ENCODE results near the gene GNA12.
"Not testable (repeated sequence)": the region's sequence is repeated elsewhere in the genome, so short reads cannot be mapped to it uniquely, and the experiment has no call there.

GNA12 gene

GRCh38 chr7:2863461-2864066 is 19.5 kb upstream of the GNA12 start:
- Histone ChIP-seq H3K9ac (ENCODE audit: low read length) (no peak overlapping the region), H3K36me3 (ENCODE audit: control insufficient read depth, low read depth, low read length) (no peaks in the 10 kb centered on the region), H3K9me3 (ENCODE audit: control insufficient read depth, low read depth, low read length) (no peaks in the 10 kb centered on the region), H3K4me3 (ENCODE audit: low read length) (no peak overlapping the region), H3K27ac (ENCODE audit: low read length) (no peak overlapping the region), H3K4me1 (ENCODE audit: control insufficient read depth, low read depth, low read length) (no peaks in the 10 kb centered on the region), H3K27me3 (ENCODE audit: control insufficient read depth, insufficient read depth, low read length) (no peaks in the 10 kb centered on the region)

GRCh38 chr7:2862831-2863361 is 18.8 kb upstream of the GNA12 start:
- H3K9ac ChIP-seq (ENCODE audit: low read length) = no peak overlapping the region
- no peaks in the 10 kb centered on the region for H3K27me3 ChIP-seq (ENCODE audit: control insufficient read depth, insufficient read depth, low read length)
- no peak overlapping the region for H3K4me3 ChIP-seq (ENCODE audit: low read length)
- no peaks in the 10 kb centered on the region for H3K4me1 ChIP-seq (ENCODE audit: control insufficient read depth, low read depth, low read length)
- H3K36me3 ChIP-seq (ENCODE audit: control insufficient read depth, low read depth, low read length) = no peaks in the 10 kb centered on the region
- H3K9me3 ChIP-seq (ENCODE audit: control insufficient read depth, low read depth, low read length) = no peaks in the 10 kb centered on the region
- no peak overlapping the region for H3K27ac ChIP-seq (ENCODE audit: low read length)

- H3K36me3 ChIP-seq (ENCODE audit: control insufficient read depth, low read depth, low read length) = no peaks in the 10 kb centered on the region
- no peak overlapping the region for H3K27ac ChIP-seq (ENCODE audit: low read length)
- no peak overlapping the region for H3K9ac ChIP-seq (ENCODE audit: low read length)
- no peaks in the 10 kb centered on the region for H3K27me3 ChIP-seq (ENCODE audit: control insufficient read depth, insufficient read depth, low read length)
- H3K4me1 ChIP-seq (ENCODE audit: control insufficient read depth, low read depth, low read length) = no peaks in the 10 kb centered on the region
- H3K4me3 ChIP-seq (ENCODE audit: low read length) = no peak overlapping the region
- no peaks in the 10 kb centered on the region for H3K9me3 ChIP-seq (ENCODE audit: control insufficient read depth, low read depth, low read length)
Measured at GRCh38 chr7:2861509-2861908, 17.4 kb upstream of the GNA12 start.

- H3K9me3 ChIP-seq (ENCODE audit: control insufficient read depth, low read depth, low read length) = no peaks in the 10 kb centered on the region
- no peak overlapping the region for H3K4me3 ChIP-seq (ENCODE audit: low read length)
- peaks cover 3% of the 10 kb centered on the region for H3K27me3 ChIP-seq (ENCODE audit: control insufficient read depth, insufficient read depth, low read length)
- no peaks in the 10 kb centered on the region for H3K36me3 ChIP-seq (ENCODE audit: control insufficient read depth, low read depth, low read length)
- no peak overlapping the region for H3K27ac ChIP-seq (ENCODE audit: low read length)
- no peak overlapping the region for H3K9ac ChIP-seq (ENCODE audit: low read length)
- H3K4me1 ChIP-seq (ENCODE audit: control insufficient read depth, low read depth, low read length) = no peaks in the 10 kb centered on the region
Measured at GRCh38 chr7:2860627-2861133, 16.6 kb upstream of the GNA12 start.

- H3K9me3 ChIP-seq (ENCODE audit: control insufficient read depth, low read depth, low read length) = no peaks in the 10 kb centered on the region
- no peak overlapping the region for H3K4me3 ChIP-seq (ENCODE audit: low read length)
- no peaks in the 10 kb centered on the region for H3K36me3 ChIP-seq (ENCODE audit: control insufficient read depth, low read depth, low read length)
- H3K9ac ChIP-seq (ENCODE audit: low read length) = no peak overlapping the region
- H3K4me1 ChIP-seq (ENCODE audit: control insufficient read depth, low read depth, low read length) = no peaks in the 10 kb centered on the region
- H3K27me3 ChIP-seq (ENCODE audit: control insufficient read depth, insufficient read depth, low read length) = peaks cover 9% of the 10 kb centered on the region
- H3K27ac ChIP-seq (ENCODE audit: low read length) = no peak overlapping the region
Measured at GRCh38 chr7:2859952-2860351, 15.8 kb upstream of the GNA12 start.

- Histone ChIP-seq H3K27ac (ENCODE audit: low read length) (no peak overlapping the region), H3K36me3 (ENCODE audit: control insufficient read depth, low read depth, low read length) (no peaks in the 10 kb centered on the region), H3K9me3 (ENCODE audit: control insufficient read depth, low read depth, low read length) (no peaks in the 10 kb centered on the region), H3K9ac (ENCODE audit: low read length) (no peak overlapping the region), H3K4me3 (ENCODE audit: low read length) (no peak overlapping the region), H3K27me3 (ENCODE audit: control insufficient read depth, insufficient read depth, low read length) (peaks cover 9% of the 10 kb centered on the region), H3K4me1 (ENCODE audit: control insufficient read depth, low read depth, low read length) (no peaks in the 10 kb centered on the region)
Measured at GRCh38 chr7:2858621-2859020, 14.5 kb upstream of the GNA12 start.

- H3K27me3 ChIP-seq (ENCODE audit: control insufficient read depth, insufficient read depth, low read length) = peaks cover 9% of the 10 kb centered on the region
- no peaks in the 10 kb centered on the region for H3K4me1 ChIP-seq (ENCODE audit: control insufficient read depth, low read depth, low read length)
- no peak overlapping the region for H3K27ac ChIP-seq (ENCODE audit: low read length)
- H3K9me3 ChIP-seq (ENCODE audit: control insufficient read depth, low read depth, low read length) = no peaks in the 10 kb centered on the region
- H3K36me3 ChIP-seq (ENCODE audit: control insufficient read depth, low read depth, low read length) = no peaks in the 10 kb centered on the region
- no peak overlapping the region for H3K9ac ChIP-seq (ENCODE audit: low read length)
- H3K4me3 ChIP-seq (ENCODE audit: low read length) = no peak overlapping the region
Measured at GRCh38 chr7:2856388-2857169, 12.5 kb upstream of the GNA12 start.

- H3K9ac ChIP-seq (ENCODE audit: low read length) = no peak overlapping the region
- H3K27me3 ChIP-seq (ENCODE audit: control insufficient read depth, insufficient read depth, low read length) = peaks cover 9% of the 10 kb centered on the region
- no peak overlapping the region for H3K27ac ChIP-seq (ENCODE audit: low read length)
- H3K4me3 ChIP-seq (ENCODE audit: low read length) = no peak overlapping the region
- no peaks in the 10 kb centered on the region for H3K4me1 ChIP-seq (ENCODE audit: control insufficient read depth, low read depth, low read length)
- no peaks in the 10 kb centered on the region for H3K9me3 ChIP-seq (ENCODE audit: control insufficient read depth, low read depth, low read length)
- no peaks in the 10 kb centered on the region for H3K36me3 ChIP-seq (ENCODE audit: control insufficient read depth, low read depth, low read length)
Measured at GRCh38 chr7:2855386-2855785, 11.3 kb upstream of the GNA12 start.

GRCh38 chr7:2853552-2853951 is 9.4 kb upstream of the GNA12 start:
- H3K9me3 ChIP-seq (ENCODE audit: control insufficient read depth, low read depth, low read length); H3K4me1 ChIP-seq (ENCODE audit: control insufficient read depth, low read depth, low read length); H3K9ac ChIP-seq (ENCODE audit: low read length); H3K36me3 ChIP-seq (ENCODE audit: control insufficient read depth, low read depth, low read length); H3K27ac ChIP-seq (ENCODE audit: low read length); H3K27me3 ChIP-seq (ENCODE audit: control insufficient read depth, insufficient read depth, low read length); H3K4me3 ChIP-seq (ENCODE audit: low read length): not testable (repeated sequence)

GRCh38 chr7:2853147-2853546 is 9.0 kb upstream of the GNA12 start:
- Histone ChIP-seq H3K9ac (ENCODE audit: low read length) (no peak overlapping the region), H3K4me1 (ENCODE audit: control insufficient read depth, low read depth, low read length) (no peaks in the 10 kb centered on the region), H3K27me3 (ENCODE audit: control insufficient read depth, insufficient read depth, low read length) (peaks cover 9% of the 10 kb centered on the region), H3K4me3 (ENCODE audit: low read length) (no peak overlapping the region), H3K36me3 (ENCODE audit: control insufficient read depth, low read depth, low read length) (no peaks in the 10 kb centered on the region), H3K27ac (ENCODE audit: low read length) (no peak overlapping the region), H3K9me3 (ENCODE audit: control insufficient read depth, low read depth, low read length) (no peaks in the 10 kb centered on the region)

GRCh38 chr7:2851497-2851896 is 7.4 kb upstream of the GNA12 start:
- Histone ChIP-seq H3K27ac (ENCODE audit: low read length) (no peak overlapping the region), H3K36me3 (ENCODE audit: control insufficient read depth, low read depth, low read length) (no peaks in the 10 kb centered on the region), H3K27me3 (ENCODE audit: control insufficient read depth, insufficient read depth, low read length) (peaks cover 9% of the 10 kb centered on the region), H3K4me1 (ENCODE audit: control insufficient read depth, low read depth, low read length) (no peaks in the 10 kb centered on the region), H3K9me3 (ENCODE audit: control insufficient read depth, low read depth, low read length) (no peaks in the 10 kb centered on the region), H3K9ac (ENCODE audit: low read length) (no peak overlapping the region), H3K4me3 (ENCODE audit: low read length) (no peak overlapping the region)

All from iPS-18a (cell line).